ENCODE results near the gene VAMP1.
"Not testable (repeated sequence)": the region's sequence is repeated elsewhere in the genome, so short reads cannot be mapped to it uniquely, and the experiment has no call there.

VAMP1 gene

GRCh38 chr12:6478416-6478815, 7.9 kb upstream of the VAMP1 start:
- Mint-ChIP-seq H3K36me3 (ENCODE audit: low read depth) (no peaks in the 10 kb centered on the region), H3K9me3 (no peaks in the 10 kb centered on the region), H3K27me3 (no peaks in the 10 kb centered on the region), H3K4me3 (no peak overlapping the region), H3K27ac (no peak overlapping the region), H3K4me1 (ENCODE audit: low read depth) (no peaks in the 10 kb centered on the region)
- no peak for DNase-seq

- H3K4me1 Mint-ChIP-seq (ENCODE audit: low read depth); DNase-seq; H3K4me3 Mint-ChIP-seq; H3K27me3 Mint-ChIP-seq; H3K27ac Mint-ChIP-seq; H3K9me3 Mint-ChIP-seq; H3K36me3 Mint-ChIP-seq (ENCODE audit: low read depth): not testable (repeated sequence)
Observed at GRCh38 chr12:6477601-6478377, 7.3 kb upstream of the VAMP1 start.

- Mint-ChIP-seq H3K27ac (no peak overlapping the region), H3K4me1 (ENCODE audit: low read depth) (peaks cover 8% of the 10 kb centered on the region), H3K4me3 (no peak overlapping the region), H3K9me3 (no peaks in the 10 kb centered on the region), H3K27me3 (no peaks in the 10 kb centered on the region), H3K36me3 (ENCODE audit: low read depth) (no peaks in the 10 kb centered on the region)
- no peak for DNase-seq
Observed at GRCh38 chr12:6476489-6476888, 6.0 kb upstream of the VAMP1 start.

- not testable (repeated sequence) for H3K27me3 Mint-ChIP-seq; H3K27ac Mint-ChIP-seq; H3K4me3 Mint-ChIP-seq; DNase-seq; H3K36me3 Mint-ChIP-seq (ENCODE audit: low read depth); H3K9me3 Mint-ChIP-seq
- H3K4me1 Mint-ChIP-seq (ENCODE audit: low read depth): peaks cover 14% of the 10 kb centered on the region
Observed at GRCh38 chr12:6475233-6475975, 4.9 kb upstream of the VAMP1 start.

- Mint-ChIP-seq H3K9me3 (no peaks in the 10 kb centered on the region), H3K27me3 (no peaks in the 10 kb centered on the region), H3K27ac (no peak overlapping the region), H3K36me3 (ENCODE audit: low read depth) (peaks cover 30% of the 10 kb centered on the region), H3K4me1 (ENCODE audit: low read depth) (peaks cover 36% of the 10 kb centered on the region), H3K4me3 (no peak overlapping the region)
- DNase-seq: no peak
Observed at GRCh38 chr12:6472491-6472890, 2.0 kb upstream of the VAMP1 start.

GRCh38 chr12:6471989-6472360, 1.5 kb upstream of the VAMP1 start:
- no peak for DNase-seq
- peaks cover 41% of the 10 kb centered on the region for H3K4me1 Mint-ChIP-seq (ENCODE audit: low read depth)
- peaks cover 35% of the 10 kb centered on the region for H3K36me3 Mint-ChIP-seq (ENCODE audit: low read depth)
- H3K27me3 Mint-ChIP-seq: no peaks in the 10 kb centered on the region
- H3K9me3 Mint-ChIP-seq: no peaks in the 10 kb centered on the region
- H3K27ac Mint-ChIP-seq: no peak overlapping the region
- H3K4me3 Mint-ChIP-seq: no peak overlapping the region

- Mint-ChIP-seq H3K9me3 (no peaks in the 10 kb centered on the region), H3K27me3 (no peaks in the 10 kb centered on the region), H3K27ac (peak overlapping the region; percentile 92), H3K4me1 (ENCODE audit: low read depth) (peaks cover 60% of the 10 kb centered on the region), H3K4me3 (peak overlapping the region; percentile 93), H3K36me3 (ENCODE audit: low read depth) (peaks cover 55% of the 10 kb centered on the region)
- DNase-seq: no peak
Observed at GRCh38 chr12:6469609-6470374, 685 bp downstream of the VAMP1 start.

GRCh38 chr12:6469092-6469491, 1.4 kb downstream of the VAMP1 start:
- H3K27me3 Mint-ChIP-seq: no peaks in the 10 kb centered on the region
- no peaks in the 10 kb centered on the region for H3K9me3 Mint-ChIP-seq
- H3K4me1 Mint-ChIP-seq (ENCODE audit: low read depth): peaks cover 67% of the 10 kb centered on the region
- DNase-seq: no peak
- peak overlapping the region; percentile 92 for H3K27ac Mint-ChIP-seq
- peaks cover 62% of the 10 kb centered on the region for H3K36me3 Mint-ChIP-seq (ENCODE audit: low read depth)
- peak overlapping the region; percentile 93 for H3K4me3 Mint-ChIP-seq

GRCh38 chr12:6468283-6468575, 2.2 kb downstream of the VAMP1 start:
- Mint-ChIP-seq H3K36me3 (ENCODE audit: low read depth) (peaks cover 71% of the 10 kb centered on the region), H3K4me3 (peak overlapping the region; percentile 93), H3K27me3 (no peaks in the 10 kb centered on the region), H3K4me1 (ENCODE audit: low read depth) (peaks cover 76% of the 10 kb centered on the region), H3K27ac (peak overlapping the region; percentile 92), H3K9me3 (no peaks in the 10 kb centered on the region)
- DNase-seq: no peak

GRCh38 chr12:6467571-6468282, 2.8 kb downstream of the VAMP1 start:
- Mint-ChIP-seq H3K4me3 (peak overlapping the region; percentile 93), H3K27ac (peak overlapping the region; percentile 92), H3K36me3 (ENCODE audit: low read depth) (peaks cover 76% of the 10 kb centered on the region), H3K4me1 (ENCODE audit: low read depth) (peaks cover 81% of the 10 kb centered on the region)
- H3K9me3 Mint-ChIP-seq, DNase-seq, H3K27me3 Mint-ChIP-seq: not testable (repeated sequence)

- peaks cover 85% of the 10 kb centered on the region for H3K36me3 Mint-ChIP-seq (ENCODE audit: low read depth)
Observed at GRCh38 chr12:6466751-6467150, 3.7 kb downstream of the VAMP1 start.

GRCh38 chr12:6466184-6466573, 4.3 kb downstream of the VAMP1 start:
- Mint-ChIP-seq H3K4me3 (no peak overlapping the region), H3K27ac (peak overlapping the region; percentile 92), H3K36me3 (ENCODE audit: low read depth) (peaks cover 91% of the 10 kb centered on the region), H3K27me3 (no peaks in the 10 kb centered on the region), H3K4me1 (ENCODE audit: low read depth) (peaks cover 86% of the 10 kb centered on the region), H3K9me3 (no peaks in the 10 kb centered on the region)
- no peak for DNase-seq

More at GRCh38 chr12:6466751-6467150, 3.7 kb downstream of the VAMP1 start:
- not testable (repeated sequence) for H3K9me3 Mint-ChIP-seq, DNase-seq, H3K27me3 Mint-ChIP-seq
- Mint-ChIP-seq H3K27ac (peak overlapping the region; percentile 92), H3K4me3 (peak overlapping the region; percentile 93), H3K4me1 (ENCODE audit: low read depth) (peaks cover 85% of the 10 kb centered on the region)

- Mint-ChIP-seq H3K4me3 (peak overlapping the region; percentile 35), H3K36me3 (ENCODE audit: low read depth) (peaks cover 97% of the 10 kb centered on the region)
- DNase-seq: no peak
Observed at GRCh38 chr12:6465467-6466183, 4.9 kb downstream of the VAMP1 start.

GRCh38 chr12:6464531-6464930, 5.9 kb downstream of the VAMP1 start:
- H3K27ac Mint-ChIP-seq: peak overlapping the region; percentile 98
- H3K9me3 Mint-ChIP-seq: no peaks in the 10 kb centered on the region
- H3K27me3 Mint-ChIP-seq: no peaks in the 10 kb centered on the region
- H3K4me1 Mint-ChIP-seq (ENCODE audit: low read depth): peaks cover 95% of the 10 kb centered on the region
- peak overlapping the region; percentile 81 for H3K4me3 Mint-ChIP-seq
- H3K36me3 Mint-ChIP-seq (ENCODE audit: low read depth): peaks cover 97% of the 10 kb centered on the region
- no peak for DNase-seq

More at GRCh38 chr12:6465467-6466183, 4.9 kb downstream of the VAMP1 start:
- H3K27ac Mint-ChIP-seq: peak overlapping the region; percentile 92
- peaks cover 88% of the 10 kb centered on the region for H3K4me1 Mint-ChIP-seq (ENCODE audit: low read depth)
- no peaks in the 10 kb centered on the region for H3K27me3 Mint-ChIP-seq
- no peaks in the 10 kb centered on the region for H3K9me3 Mint-ChIP-seq

Measured in activated T-cell treated with anti-CD3 and anti-CD28 coated beads, Interleukin-2, amount 50 U/mL, for 24 hours (primary cell).